HepG2 (cell line): ENCODE data around the gene SIGLEC1. TPM values are rescaled to one million over a fixed set of nuclear protein-coding genes. Genes with fewer than 3 reads are reported as not detected.

ENCODE experiments used
- ATAC-seq: fragments of 200-7000 bp; cut with Tn5 transposase; 3 replicates; pipeline ENCODE4 v1.9.1; 2020; ENCODE audit warnings: mild to moderate bottlenecking, moderate library complexity
- BruUV-seq: library from RNA; stranded (reverse); fragments of 400-500 nt; replicated peaks from 2 replicates; lab custom pipeline; 2021; lab: Mats Ljungman, UMichigan
- CTCF ChIA-PET: fragments of 300-600 bp; formaldehyde crosslinking; extraction: SDS; loops from one replicate; lab custom pipeline; 2021; ENCODE audit warnings: low total read pairs, inconsistent platforms, low intra/inter-chr PET ratio; lab: Yijun Ruan, JAX
- POLR2A ChIA-PET: fragments of 350-600 bp; sonication (Branson Sonifier 250); formaldehyde crosslinking; loops from one replicate; lab custom pipeline; 2020; ENCODE audit warnings: antibody characterized with exemption, inconsistent platforms; lab: Yijun Ruan, JAX
- DNase-seq: peaks from one replicate; pipeline ENCODE4 v3.0.0-alpha.2; 2015; ENCODE audit warnings: low spot score
- FAIRE-seq: peaks from 3 replicates; lab custom pipeline; 2011; peaks lifted over from hg19 to GRCh38; lab: Jason Lieb, UNC
- H2AFZ ChIP-seq: one replicate; pipeline ENCODE4 v1.6.1; 2011; ENCODE audit warnings: low read length, inconsistent platforms
- H3K27ac ChIP-seq: fragments of 300-600 bp; 3 replicates; pipeline ENCODE4 v1.8.0; 2011; ENCODE audit warnings: mixed run types, mild to moderate bottlenecking, mixed read lengths, low read length, inconsistent platforms; ENCODE audit not compliant: insufficient read depth; ENCODE audit errors: extremely low read length
- H3K27me3 ChIP-seq, 2 experiments: fragments of 200-600 bp in 1 of 2; 2 replicates in 1 of 2; 3 replicates in 1 of 2; pipeline versions ENCODE4 v1.6.0 to v1.8.0; 2011; ENCODE audit warnings: low read length in 2 of 2, mild to moderate bottlenecking in 2 of 2, moderate library complexity in 2 of 2, inconsistent platforms in 1 of 2; ENCODE audit not compliant: insufficient read depth in 2 of 2, control insufficient read depth in 1 of 2
- H3K36me3 ChIP-seq, 2 experiments: fragments of 200-600 bp in 1 of 2; replicated peaks in 1 of 2; 2 replicates in 1 of 2; 3 replicates in 1 of 2; pipeline versions ENCODE4 v1.5.1 to v1.8.0; 2011; ENCODE audit warnings: low read length in 2 of 2, inconsistent platforms in 1 of 2; ENCODE audit not compliant: insufficient read depth in 2 of 2, control insufficient read depth in 1 of 2
- H3K4me1 ChIP-seq: 2 replicates; pipeline ENCODE4 v1.5.1; 2012; ENCODE audit warnings: low read length, inconsistent platforms; ENCODE audit not compliant: insufficient read depth
- H3K4me2 ChIP-seq: 2 replicates; pipeline ENCODE4 v1.6.0; 2011; ENCODE audit warnings: low read depth, low read length, inconsistent platforms
- H3K4me3 ChIP-seq, 3 experiments: fragments of 200-600 bp in 1 of 3; sonication (generic), shearing (Covaris generic) in 1 of 3; replicated peaks in 1 of 3; 2 replicates each; pipeline ENCODE4 v1.5.1; 2011 to 2016; ENCODE audit warnings: low read length in 3 of 3, inconsistent platforms in 2 of 3, low read depth in 2 of 3, mild to moderate bottlenecking in 2 of 3, control low read depth in 1 of 3, mixed read lengths in 1 of 3; ENCODE audit not compliant: insufficient read depth in 1 of 3
- H3K79me2 ChIP-seq: one replicate; pipeline ENCODE4 v1.6.1; 2011; ENCODE audit warnings: low read length, inconsistent platforms; ENCODE audit not compliant: insufficient read depth
- H3K9ac ChIP-seq: 2 replicates; pipeline ENCODE4 v1.6.0; 2011; ENCODE audit warnings: mild to moderate bottlenecking, low read depth, low read length, inconsistent platforms; ENCODE audit not compliant: insufficient read depth
- H3K9me3 ChIP-seq: 2 replicates; pipeline ENCODE4 v1.5.1; 2012; ENCODE audit warnings: mild to moderate bottlenecking, low read length
- H4K20me1 ChIP-seq: 2 replicates; pipeline ENCODE4 v1.6.0; 2011; ENCODE audit warnings: inconsistent platforms, mild to moderate bottlenecking, low read length, moderate library complexity; ENCODE audit not compliant: insufficient read depth
- BORCS8-MEF2B ChIP-seq: sonication (generic); formaldehyde crosslinking; IDR thresholded peaks from 2 replicates; pipeline ENCODE4 v1.8.0; 2022; ENCODE audit warnings: mild to moderate bottlenecking, missing genetic modification reagents
- HES4 ChIP-seq: sonication (generic); formaldehyde crosslinking; IDR thresholded peaks from 2 replicates; pipeline ENCODE4 v1.9.0; 2021; ENCODE audit warnings: mild to moderate bottlenecking, missing genetic modification reagents, borderline replicate concordance
- NFKB2 ChIP-seq: sonication (generic); formaldehyde crosslinking; IDR thresholded peaks from 2 replicates; pipeline ENCODE4 v1.4.0; 2020; ENCODE audit warnings: missing genetic modification reagents, borderline replicate concordance
- RFX3 ChIP-seq: IDR thresholded peaks from 2 replicates; pipeline ENCODE4 v1.6.1; 2016; ENCODE audit warnings: missing biosample characterization, missing genetic modification reagents
- THAP9 ChIP-seq: sonication (generic); formaldehyde crosslinking; IDR thresholded peaks from 2 replicates; pipeline ENCODE4; 2020; ENCODE audit warnings: missing genetic modification reagents, mild to moderate bottlenecking, borderline replicate concordance
- ZNF256 ChIP-seq: sonication (generic); formaldehyde crosslinking; conservative IDR thresholded peaks from 2 replicates; pipeline ENCODE4 v1.4.0; 2020; ENCODE audit warnings: missing genetic modification reagents
- ZNF513 ChIP-seq: sonication (generic); formaldehyde crosslinking; conservative IDR thresholded peaks from 2 replicates; pipeline ENCODE4 v1.5.0; 2020; ENCODE audit warnings: missing genetic modification reagents
- ZNF687 ChIP-seq: sonication (generic); formaldehyde crosslinking; IDR thresholded peaks from 2 replicates; pipeline ENCODE4 v1.5.1; 2020; ENCODE audit warnings: mild to moderate bottlenecking, missing genetic modification reagents, moderate library complexity
- WGBS: methylation state at CpG from one replicate; pipeline ENCODE4 v1.1.6; 2017; ENCODE audit warnings: low lambda C conversion rate; 5-methylcytosine and 5-hydroxymethylcytosine counted together
- in situ Hi-C: cut with HindIII; loops from 2 replicates; pipeline ENCODE4 v1.10.0; 2017; ENCODE audit warnings: low pct_unique_long_range_greater_than_20kb; ENCODE audit not compliant: extremely low pct_ligation_motif_present
- intact Hi-C: fragments of 100-400 bp; cut with micrococcal nuclease; formaldehyde crosslinking; loops from one replicate; pipeline ENCODE4 v1.10.0; 2022; ENCODE audit not compliant: unreplicated experiment
- polyA plus RNA-seq, 8 experiments: library from polyadenylated mRNA; depleted of rRNA in 3 of 8; stranded (reverse) in 7 of 8; unstranded in 1 of 8; fragments of >200 nt; fragmentation: Illumina TruSeq in 4 of 8; extraction: Trizol in 4 of 8; gene quantifications; 2 replicates each; pipeline versions ENCODE4 v1.2.1 to v1.2.3, GENCODE V29; 2011 to 2016; ENCODE audit warnings: low read depth in 4 of 8, missing spikeins in 1 of 8, mixed read lengths in 1 of 8; ENCODE audit not compliant: insufficient read depth in 1 of 8
- total RNA-seq, 5 experiments: library from RNA; depleted of rRNA; stranded (reverse); fragments of >200 nt; fragmentation: Illumina TruSeq; extraction: Trizol; gene quantifications; 2 replicates each; pipeline ENCODE4 v1.2.3, GENCODE V29; 2016; ENCODE audit warnings: low read depth in 1 of 5

The SIGLEC1 gene
- total and polyA plus RNA-seq, 2 of the 13 experiments (the other 11 are each of a cell fraction or from before 2014, with no cell fraction given) = 0.01 TPM; not detected in 1

GRCh38 chr20:3733119-3733995 is 21.0 kb upstream of the SIGLEC1 start:
- Histone ChIP-seq H3K4me2 (no peak overlapping the region), H3K4me1 (peaks cover 18% of the 10 kb centered on the region), H3K4me3 (no peak overlapping the region; a peak in 1 of 6 replicates), H3K27me3 (peaks cover 22 to 55% of the 10 kb centered on the region in 2 experiments; a peak in 4 of 5 replicates), H3K9me3 (no peaks in the 10 kb centered on the region), H3K36me3 (no peaks in the 10 kb centered on the region), H3K9ac (no peak overlapping the region), H4K20me1 (no peaks in the 10 kb centered on the region; the same call in 1 of the 2 replicates), H3K27ac (no peak overlapping the region), H3K79me2 (no peaks in the 10 kb centered on the region), H2AFZ (no peak overlapping the region)
- ATAC-seq (no peak), DNase-seq (no peak), FAIRE-seq (no peak)
- peak; percentile 25; the same call in 1 of the 2 replicates for TF ChIP-seq NFKB2 (CRISPR knock-in tag)
- peak; percentile 51; the same call in 1 of the 2 replicates for TF ChIP-seq THAP9
- peak; percentile 12; the same call in 1 of the 2 replicates for TF ChIP-seq BORCS8-MEF2B (CRISPR knock-in tag)
- TF ChIP-seq RFX3 (CRISPR knock-in tag) = no peak
- TF ChIP-seq ZNF687 (CRISPR knock-in tag) = peak; percentile 9; the same call in 1 of the 2 replicates
- TF ChIP-seq ZNF513 (CRISPR knock-in tag) = no peak
- TF ChIP-seq HES4 = 0 out of 2 replicates have a peak, but pooled peaks have one; percentile 28
- no peak for TF ChIP-seq ZNF256 (CRISPR knock-in tag)
- ChIA-PET CTCF (no interaction called here), POLR2A (no interaction called here)
- BruUV-seq = no TSS peak
- 63% methylated on average over 20 of the region's 20 CpGs for WGBS
- intact Hi-C loops = no loop called here
- in situ Hi-C loops = no loop called here
